GM18858 (cell line): ENCODE data around the gene ZNF280B.
"Not testable (repeated sequence)": the region's sequence is repeated elsewhere in the genome, so short reads cannot be mapped to it uniquely, and the experiment has no call there.

ENCODE experiments used
- ATAC-seq: cut with Tn5 transposase; IDR thresholded peaks from one replicate; pipeline ENCODE4 v1.9.1; 2021; ENCODE audit not compliant: unreplicated experiment

The ZNF280B gene

GRCh38 chr22:22535662-22536061 is 27.1 kb upstream of the ZNF280B start:
- ATAC-seq: no peak

GRCh38 chr22:22534604-22535415 is 26.3 kb upstream of the ZNF280B start:
- ATAC-seq: no peak

GRCh38 chr22:22533863-22534262 is 25.3 kb upstream of the ZNF280B start:
- no peak for ATAC-seq

GRCh38 chr22:22533417-22533816 is 24.9 kb upstream of the ZNF280B start:
- ATAC-seq: no peak

- not testable (repeated sequence) for ATAC-seq
Measured at GRCh38 chr22:22532547-22533071, 24.1 kb upstream of the ZNF280B start.

- ATAC-seq: no peak
Measured at GRCh38 chr22:22531770-22532546, 23.4 kb upstream of the ZNF280B start.

- no peak for ATAC-seq
Measured at GRCh38 chr22:22528780-22529179, 20.2 kb upstream of the ZNF280B start.

GRCh38 chr22:22527312-22527711 is 18.8 kb upstream of the ZNF280B start:
- no peak for ATAC-seq

GRCh38 chr22:22526125-22526912 is 17.8 kb upstream of the ZNF280B start:
- ATAC-seq: no peak

- no peak for ATAC-seq
Measured at GRCh38 chr22:22523494-22523893, 15.0 kb upstream of the ZNF280B start.

- no peak for ATAC-seq
Measured at GRCh38 chr22:22521631-22522030, 13.1 kb upstream of the ZNF280B start.

- ATAC-seq: no peak
Measured at GRCh38 chr22:22520667-22521602, 12.4 kb upstream of the ZNF280B start.

GRCh38 chr22:22520020-22520656 is 11.6 kb upstream of the ZNF280B start, which contains the start of gene ZNF280A:
TSS of gene ZNF280A (minus strand) at chr22:22520270. CDS start at chr22:22515630, 4,640 bp downstream.
- no peak for ATAC-seq

- ATAC-seq: no peak
Measured at GRCh38 chr22:22519591-22519990, 11.0 kb upstream of the ZNF280B start.

GRCh38 chr22:22516992-22517391 is 8.4 kb upstream of the ZNF280B start:
- no peak for ATAC-seq

GRCh38 chr22:22515890-22516289 is 7.3 kb upstream of the ZNF280B start:
- no peak for ATAC-seq

- ATAC-seq: not testable (repeated sequence)
Measured at GRCh38 chr22:22514431-22514830, 5.9 kb upstream of the ZNF280B start.

- ATAC-seq: no peak
Measured at GRCh38 chr22:22513619-22514018, 5.1 kb upstream of the ZNF280B start.

- ATAC-seq: no peak
Measured at GRCh38 chr22:22512951-22513350, 4.4 kb upstream of the ZNF280B start.
